Right lobe of liver (tissue), 6 donors: ENCODE measurements around the gene LGI2. TPM values are rescaled to one million over a fixed set of nuclear protein-coding genes. Genes with fewer than 3 reads are reported as not detected.

ENCODE experiments used
- ATAC-seq, 4 donors: fragments of 200-7000 bp; cut with Tn5 transposase; one replicate each; pipeline ENCODE4 v1.9.1; 2020; ENCODE audit warnings: mild to moderate bottlenecking in 4 of 4, moderate library complexity in 4 of 4
- DNase-seq, 3 donors: peaks; one replicate each; pipeline ENCODE4 v3.0.0-alpha.2; 2020
- H3K27ac ChIP-seq, 3 donors: fragments of 200-600 bp; one replicate each; pipeline ENCODE4 v1.8.0; 2022
- H3K27me3 ChIP-seq, 2 donors: fragments of 200-600 bp; one replicate each; pipeline ENCODE4 v1.8.0; 2022
- H3K36me3 ChIP-seq, 4 donors: fragments of 200-600 bp; sonication (generic) in 1 of 4; one replicate each; pipeline versions ENCODE4 v1.5.1 to v1.8.0; 2017 to 2022; ENCODE audit warnings: control low read depth in 1 of 4
- H3K4me1 ChIP-seq, 4 donors: fragments of 200-600 bp; sonication (generic) in 1 of 4; one replicate each; pipeline versions ENCODE4 v1.5.1 to v1.8.0; 2017 to 2022; ENCODE audit warnings: control low read depth in 1 of 4
- H3K4me3 ChIP-seq, 3 donors: fragments of 200-600 bp; one replicate each; pipeline ENCODE4 v1.8.0; 2022
- H3K9me3 ChIP-seq, 4 donors: fragments of 200-600 bp; sonication (generic) in 1 of 4; one replicate each; pipeline versions ENCODE4 v1.5.1 to v1.8.0; 2017 to 2022; ENCODE audit warnings: control low read depth in 1 of 4
- CTCF ChIP-seq, 4 donors: fragments of 200-600 bp in 3 of 4; fragments of 450-650 bp in 1 of 4; IDR thresholded peaks; one replicate each; pipeline versions ENCODE4 v1.5.1 to v1.8.0; 2016 to 2022; ENCODE audit warnings: antibody characterized with exemption in 4 of 4, mild to moderate bottlenecking in 2 of 4
- POLR2A ChIP-seq: fragments of 450-650 bp; IDR thresholded peaks from one replicate; pipeline ENCODE4 v1.6.1; 2017; ENCODE audit warnings: antibody characterized with exemption, mild to moderate bottlenecking
- WGBS: methylation state at CpG from one replicate; pipeline ENCODE4 v1.1.6; 2018; ENCODE audit warnings: low coverage, low lambda C conversion rate; ENCODE audit not compliant: insufficient coverage; ENCODE audit errors: missing lambda C conversion rate; 5-methylcytosine and 5-hydroxymethylcytosine counted together
- intact Hi-C, 2 donors: fragments of 100-400 bp; cut with DNase I; formaldehyde crosslinking; loops; one replicate each; pipeline versions ENCODE4 v1.11.2 to v1.14.1; 2022
- total RNA-seq, 6 experiments: library from RNA; depleted of rRNA in 2 of 6; stranded (reverse); fragments of >200 nt in 2 of 6; fragmentation: NEBNext Ultra II Directional in 3 of 6; extraction: Animal tissue kit (Norgen Biotek cat#: 25700) in 3 of 6; gene quantifications; one replicate each; pipeline versions ENCODE4 v1.1.0 to v1.2.4, GENCODE V29; 2016 to 2023
- donor health status: DM: no; HTN: yes; CAD: no.
- donor health status: DM: no; HTN: no; CAD: no.
- donor health status: DM: no; HTN: no; CAD: no.
- donor health status: DM: no; HTN: yes; CAD: no.
- donor health status: DM: no; HTN: yes; CAD: no.

The LGI2 gene
- total RNA-seq, 6 experiments from 2014 or later: 0.05 to 0.38 (median 0.22) TPM; not detected in 2

- TF ChIP-seq CTCF (IDR thresholded peaks at IDR 0.05): no peak
- TF ChIP-seq POLR2A: no peak
- ATAC-seq: no peak
- intact Hi-C loops: no loop called here
Observed at GRCh38 chr4:25043548-25043947, 12.8 kb upstream of the LGI2 start.

GRCh38 chr4:25033526-25033925 lies 2.8 kb upstream of the LGI2 start:
- intact Hi-C loops: no loop called here
- ATAC-seq (no peak), DNase-seq (no peak)
- 68% methylated on average over 4 of the region's 4 CpGs for WGBS
- Histone ChIP-seq H3K36me3 (no peaks in the 10 kb centered on the region), H3K4me1 (peaks cover 0 to 4% (median 0%) of the 10 kb centered on the region in 4 donors), H3K27me3 (no peaks in the 10 kb centered on the region), H3K4me3 (no peak overlapping the region), H3K27ac (no peak overlapping the region), H3K9me3 (no peaks in the 10 kb centered on the region)
- TF ChIP-seq CTCF (IDR thresholded peaks at IDR 0.05): no peak
- TF ChIP-seq POLR2A: no peak

More at GRCh38 chr4:25043548-25043947, 12.8 kb upstream of the LGI2 start:
- Histone ChIP-seq H3K27me3 (no peaks in the 10 kb centered on the region), H3K9me3 (no peaks in the 10 kb centered on the region), H3K27ac (no peak overlapping the region), H3K4me1 (no peaks in the 10 kb centered on the region), H3K36me3 (no peaks in the 10 kb centered on the region), H3K4me3 (no peak overlapping the region)
- no peak for DNase-seq
- 69% methylated on average over 4 of the region's 5 CpGs for WGBS

- H3K27me3 ChIP-seq: no peaks in the 10 kb centered on the region
- no peak for TF ChIP-seq POLR2A
- TF ChIP-seq CTCF (IDR thresholded peaks at IDR 0.05): no peak
Observed at GRCh38 chr4:25032126-25032525, 1.4 kb upstream of the LGI2 start.

GRCh38 chr4:25031077-25031621 lies 403 bp upstream of the LGI2 start:
- ATAC-seq (peak; percentile 42 to 55 (median 48)), DNase-seq (peak in 1 of 3 donors; percentile 22)
- TF ChIP-seq POLR2A (no peak), CTCF (IDR thresholded peaks at IDR 0.05) (no peak)
- 5% methylated on average over 7 of the region's 26 CpGs for WGBS
- Histone ChIP-seq H3K4me1 (peaks cover 0 to 4% (median 0%) of the 10 kb centered on the region in 4 donors), H3K27ac (no peak overlapping the region), H3K4me3 (peak overlapping the region; percentile 11 to 44 (median 12)), H3K27me3 (no peaks in the 10 kb centered on the region), H3K36me3 (no peaks in the 10 kb centered on the region), H3K9me3 (no peaks in the 10 kb centered on the region)
- intact Hi-C loops: no loop called here

More at GRCh38 chr4:25032126-25032525, 1.4 kb upstream of the LGI2 start:
- no peak for DNase-seq
- Histone ChIP-seq H3K9me3 (no peaks in the 10 kb centered on the region), H3K27ac (no peak overlapping the region), H3K4me3 (no peak overlapping the region), H3K4me1 (peaks cover 0 to 4% (median 0%) of the 10 kb centered on the region in 4 donors), H3K36me3 (no peaks in the 10 kb centered on the region)
- no peak for ATAC-seq
- intact Hi-C loops: no loop called here
- 80% methylated on average over 2 of the region's 2 CpGs for WGBS
